ENCODE results near the gene PPP1R9A.
A peak's percentile ranks its signal among the peaks of the same experiment; 100 is the strongest.
"Not testable (repeated sequence)": the region's sequence is repeated elsewhere in the genome, so short reads cannot be mapped to it uniquely, and the experiment has no call there.

Gene PPP1R9A

DNA sequence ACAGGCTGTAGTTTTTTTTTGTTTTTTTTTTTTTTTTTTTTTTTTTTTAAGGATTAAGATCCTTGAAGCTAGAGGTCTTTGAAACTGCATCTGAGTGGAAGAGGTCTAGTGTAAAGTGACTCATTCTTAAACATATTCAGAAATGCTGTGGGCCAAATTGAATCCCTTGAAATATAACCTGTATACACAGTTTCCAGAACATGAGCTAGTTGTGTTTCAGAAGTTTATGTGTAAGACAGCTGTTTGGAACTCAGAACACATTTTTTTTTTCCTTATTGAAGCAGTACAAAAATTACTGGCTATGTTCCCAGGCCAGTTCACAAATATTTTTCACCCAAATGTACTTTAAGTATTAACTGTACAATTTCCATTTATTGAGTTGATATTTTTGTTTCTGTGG lies 67.9 kb downstream of the PPP1R9A start:
- DNase-seq (ENCODE audit: low spot score), result no peak

DNA sequence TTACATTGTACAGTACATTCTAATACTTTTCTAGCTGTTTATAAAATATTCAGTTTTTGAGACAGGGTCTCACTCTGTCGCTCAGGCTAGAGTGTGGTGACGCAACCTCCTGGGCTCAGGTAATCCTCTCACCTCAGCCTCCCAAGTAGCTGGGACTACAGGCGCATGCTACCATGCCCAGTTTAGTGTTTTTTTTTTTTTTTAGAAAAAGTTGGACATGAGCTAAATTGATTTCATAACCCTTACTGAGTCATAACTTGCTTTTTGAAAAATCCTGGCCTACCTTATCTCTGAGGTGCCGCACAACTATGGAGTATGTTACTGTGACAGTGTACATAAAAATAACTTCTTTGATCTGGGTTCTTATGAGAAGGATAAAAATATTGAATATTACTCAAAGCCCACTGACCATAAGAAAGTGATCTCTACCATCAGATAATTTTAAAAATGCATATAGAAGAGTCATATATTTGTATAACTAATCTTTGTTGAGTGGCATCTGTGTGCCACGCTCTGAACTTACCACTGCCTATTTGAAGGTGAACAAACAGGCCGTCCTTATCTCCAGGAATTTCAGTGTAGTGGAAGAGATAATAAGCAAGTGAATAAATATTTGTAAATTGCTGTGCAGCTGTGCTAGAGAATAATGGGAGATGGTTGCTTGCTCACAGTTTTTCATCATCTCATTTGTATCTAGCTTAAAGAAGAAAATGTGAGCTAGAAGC lies 73.2 kb downstream of the PPP1R9A start:
- DNase-seq (ENCODE audit: low spot score), result no peak

DNA sequence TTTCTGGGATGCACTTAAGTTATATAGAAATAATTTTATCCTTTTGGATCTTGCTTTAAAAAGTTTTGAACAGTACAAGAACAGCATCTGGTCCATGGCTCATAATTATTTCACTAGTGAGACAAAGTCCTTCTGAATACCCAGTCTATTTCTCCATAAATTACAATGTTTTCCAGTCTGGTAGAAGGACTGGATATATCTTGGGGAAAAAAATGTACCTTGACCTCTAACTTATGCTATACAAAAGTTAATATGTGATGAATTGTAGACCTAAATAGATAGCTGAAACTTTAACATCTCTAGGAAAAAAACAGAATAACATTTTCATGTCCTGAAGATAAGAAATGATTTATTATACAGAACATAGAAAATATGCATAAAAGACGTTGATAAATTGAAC lies 88.5 kb downstream of the PPP1R9A start:
- DNase-seq (ENCODE audit: low spot score), result no peak

DNA sequence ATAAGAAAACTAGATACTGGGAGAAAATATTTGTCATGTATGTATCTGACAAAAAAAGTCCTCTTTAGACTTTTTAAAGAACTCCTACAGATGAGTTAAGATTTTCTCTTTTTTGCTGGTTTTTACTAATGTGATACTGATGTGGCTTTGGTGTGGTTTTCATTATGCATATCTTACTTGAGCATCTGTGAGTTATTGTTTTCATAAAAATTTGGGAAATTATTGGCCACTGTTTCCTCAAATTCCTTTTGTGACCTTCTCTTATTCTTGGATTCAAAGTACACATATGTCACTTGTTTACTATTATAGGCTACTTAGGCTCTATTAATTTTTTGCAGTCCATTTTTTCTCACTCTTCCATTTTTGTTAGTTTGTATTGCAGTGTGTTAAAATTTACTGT lies 89.0 kb downstream of the PPP1R9A start:
- no peak for DNase-seq (ENCODE audit: low spot score)

DNA sequence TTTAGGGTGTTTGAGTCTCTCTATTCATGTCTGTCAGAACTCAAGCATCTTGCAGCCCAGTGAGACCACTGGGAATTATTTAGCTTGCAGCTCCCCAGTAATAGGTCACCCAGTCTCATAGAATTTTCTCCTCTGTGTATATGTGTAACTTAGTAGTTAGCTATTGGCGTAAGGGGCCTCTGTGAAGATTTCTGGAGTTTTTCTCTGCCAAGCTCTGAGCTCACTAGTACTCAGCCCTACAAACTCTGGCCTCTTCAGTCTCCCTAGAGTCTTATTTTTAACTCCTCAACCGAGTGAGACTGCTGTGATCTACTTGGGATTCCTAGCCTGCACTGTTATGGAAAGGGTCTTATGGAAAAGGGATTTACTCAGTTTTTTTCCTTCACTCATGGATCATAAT lies 90.2 kb downstream of the PPP1R9A start:
- DNase-seq (ENCODE audit: low spot score), result no peak

DNA sequence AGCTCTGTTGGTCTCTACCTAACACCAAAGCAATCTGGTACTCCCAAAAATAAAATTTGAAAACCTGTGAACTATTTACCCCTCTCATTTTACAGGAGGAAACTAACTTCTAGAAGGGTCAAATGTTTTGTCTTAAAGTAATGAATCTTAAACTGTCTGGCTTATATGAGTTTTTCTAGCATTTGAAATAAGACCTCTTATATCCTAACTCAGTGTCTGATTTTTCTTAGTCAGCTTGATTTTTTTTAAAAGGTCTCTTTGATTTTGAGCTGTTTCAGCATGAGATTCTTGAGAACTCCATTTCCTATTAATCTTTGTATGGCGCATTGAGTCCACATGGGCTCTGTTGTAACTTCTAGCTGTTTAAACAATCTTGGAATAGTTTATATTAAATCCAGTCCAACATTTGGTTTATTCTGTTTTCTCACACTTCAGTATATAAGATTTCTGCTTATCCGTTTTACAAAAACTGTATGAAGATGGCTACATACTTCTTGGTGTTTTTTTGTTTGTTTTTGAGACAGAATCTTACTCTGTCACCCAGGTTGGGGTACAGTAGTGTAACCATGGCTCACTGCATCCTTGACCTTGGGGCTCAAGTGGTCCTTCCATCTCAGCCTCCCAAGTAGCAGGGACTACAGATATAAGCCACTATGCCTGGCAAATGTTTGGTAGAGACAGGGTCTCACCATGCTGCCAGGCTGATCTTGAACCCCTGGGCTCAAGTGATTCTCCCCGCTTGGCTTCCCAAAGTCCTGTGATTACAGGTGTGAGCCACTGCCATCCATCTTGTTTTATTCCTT lies 91.1 kb downstream of the PPP1R9A start:
- DNase-seq (ENCODE audit: low spot score), result no peak

DNA sequence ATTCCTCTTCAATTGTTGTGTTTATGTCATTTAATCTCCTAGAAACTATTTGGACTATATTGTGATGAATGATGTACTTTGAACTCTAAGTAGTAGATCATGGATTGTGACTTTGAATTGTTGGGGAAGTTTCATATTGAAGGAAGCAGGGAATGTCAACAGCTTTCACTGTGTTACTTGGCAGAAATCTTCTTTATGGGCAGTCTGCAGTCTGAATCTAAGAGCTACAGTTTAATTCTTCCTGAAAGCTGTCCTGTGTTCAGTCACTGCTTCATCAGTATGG lies 91.6 kb downstream of the PPP1R9A start:
- no peak for DNase-seq (ENCODE audit: low spot score)

DNA sequence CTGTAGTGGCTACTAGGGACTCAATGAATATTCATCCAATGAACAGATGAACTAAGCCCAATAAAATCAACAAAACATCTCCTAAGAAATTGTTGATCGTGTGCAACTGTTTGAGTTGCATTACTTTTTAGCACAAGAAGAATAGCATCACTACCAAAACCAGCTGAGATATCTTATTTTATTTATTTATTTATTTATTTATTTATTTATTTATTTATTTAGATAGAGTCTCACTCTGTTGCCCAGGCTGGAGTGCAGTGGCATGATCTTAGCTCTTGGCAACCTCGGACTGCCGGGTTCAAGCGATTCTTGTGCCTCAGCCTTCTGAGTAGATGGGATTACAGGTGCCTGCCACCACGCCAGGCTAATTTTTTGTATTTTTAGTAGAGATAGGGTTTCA lies 92.2 kb downstream of the PPP1R9A start:
- DNase-seq (ENCODE audit: low spot score), result not testable (repeated sequence)

DNA sequence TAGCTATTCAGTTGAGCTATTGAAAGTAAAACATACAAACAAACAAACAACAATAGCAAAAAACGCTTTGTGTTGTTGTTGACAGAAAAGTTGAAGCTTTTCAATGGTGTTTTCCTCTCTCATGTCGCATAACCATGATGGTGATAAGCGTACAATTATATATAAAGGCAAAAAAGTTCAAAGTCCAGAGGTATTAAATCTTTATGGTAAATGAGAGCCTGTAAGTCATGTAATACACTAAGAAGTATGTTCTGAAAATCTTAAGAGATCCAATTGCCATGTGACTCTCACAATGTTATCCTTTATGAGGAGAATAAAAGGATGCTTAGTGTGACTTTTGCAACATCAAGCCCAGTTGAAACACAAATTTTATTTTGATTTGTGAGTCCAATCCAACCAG lies 93.9 kb downstream of the PPP1R9A start:
- DNase-seq (ENCODE audit: low spot score), result no peak

DNA sequence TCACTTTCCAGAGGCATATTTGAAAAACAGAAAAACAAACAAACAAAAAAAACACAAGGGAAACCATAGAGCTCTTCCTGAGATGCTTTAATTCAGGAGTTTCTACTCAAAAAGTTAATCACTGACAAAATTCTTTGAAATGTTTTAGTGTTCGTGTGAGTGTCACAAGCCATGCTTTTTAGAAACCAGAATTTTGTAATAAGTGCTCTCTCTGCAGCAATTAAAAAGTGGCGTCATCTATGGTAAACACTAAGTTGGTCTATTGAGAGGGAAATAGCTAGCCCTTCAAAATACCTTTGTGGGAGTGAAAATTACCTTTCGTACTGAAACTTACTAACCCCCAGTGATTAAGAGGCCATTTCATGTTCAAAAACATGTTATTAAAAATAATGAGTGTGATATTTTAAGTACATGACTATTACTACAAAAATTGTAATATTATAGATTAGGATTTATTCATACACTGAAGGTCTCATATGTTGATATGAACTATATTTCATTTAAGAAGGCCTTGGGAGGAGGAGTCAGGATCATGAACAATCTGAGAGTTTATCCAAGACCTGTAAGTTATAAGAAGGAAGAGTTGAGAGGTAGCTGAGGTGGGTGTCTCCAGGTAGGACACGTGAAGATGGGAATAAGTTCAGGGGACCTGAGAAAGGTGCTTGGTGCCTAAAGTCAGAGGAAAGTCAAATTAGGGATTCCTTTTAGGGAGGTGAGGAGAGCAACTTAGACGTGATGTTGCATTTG lies 94.6 kb downstream of the PPP1R9A start:
- no peak for DNase-seq (ENCODE audit: low spot score)

DNA sequence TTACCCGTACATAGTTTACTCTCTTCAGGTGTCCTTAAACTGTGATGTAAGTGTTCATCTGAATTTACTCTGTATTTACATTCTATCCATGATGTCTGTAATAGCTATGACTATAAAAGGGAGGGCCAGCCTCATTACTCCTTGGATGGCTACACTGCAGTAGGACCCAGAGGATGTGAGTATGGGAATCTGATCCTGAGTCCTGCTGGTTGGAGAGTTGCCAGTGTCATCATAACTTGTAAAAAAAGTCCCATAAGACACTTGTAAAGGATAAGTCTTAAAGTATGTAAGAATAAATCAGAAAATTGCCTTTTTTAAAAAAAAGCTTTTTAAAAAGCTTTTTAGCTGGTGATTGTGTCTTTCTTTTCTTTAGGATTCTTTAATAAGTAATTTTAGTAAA lies 95.4 kb downstream of the PPP1R9A start:
- DNase-seq (ENCODE audit: low spot score), result no peak

DNA sequence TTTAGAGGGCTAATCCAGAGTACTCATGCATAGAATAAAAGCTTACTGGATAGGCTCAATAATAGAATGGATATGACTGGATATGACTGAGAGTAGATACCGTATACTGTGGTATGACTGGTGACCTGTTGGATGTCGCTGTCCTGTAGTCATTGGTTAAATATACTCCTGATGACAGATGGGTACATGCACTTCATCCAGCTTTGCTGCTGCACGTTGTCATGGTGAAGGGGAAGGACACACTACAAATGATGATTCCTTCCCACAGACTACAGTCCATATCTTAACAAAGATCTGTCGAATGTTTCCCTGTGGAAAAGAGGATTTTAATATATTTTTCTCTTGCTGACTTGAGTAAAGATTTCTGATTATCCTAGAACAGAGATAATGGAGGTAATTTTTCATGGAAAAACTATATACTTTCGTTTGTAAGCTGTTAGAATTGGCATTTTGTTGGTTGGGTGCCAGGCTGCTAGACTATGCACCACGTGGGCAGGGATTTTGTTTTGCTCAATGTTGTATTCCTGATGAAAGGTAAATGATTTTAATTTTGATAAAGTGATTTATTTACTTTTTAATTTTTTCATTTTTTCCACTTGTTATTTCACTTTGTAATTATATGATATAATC lies 97.3 kb downstream of the PPP1R9A start:
- peak; percentile 40 for DNase-seq (ENCODE audit: low spot score)

DNA sequence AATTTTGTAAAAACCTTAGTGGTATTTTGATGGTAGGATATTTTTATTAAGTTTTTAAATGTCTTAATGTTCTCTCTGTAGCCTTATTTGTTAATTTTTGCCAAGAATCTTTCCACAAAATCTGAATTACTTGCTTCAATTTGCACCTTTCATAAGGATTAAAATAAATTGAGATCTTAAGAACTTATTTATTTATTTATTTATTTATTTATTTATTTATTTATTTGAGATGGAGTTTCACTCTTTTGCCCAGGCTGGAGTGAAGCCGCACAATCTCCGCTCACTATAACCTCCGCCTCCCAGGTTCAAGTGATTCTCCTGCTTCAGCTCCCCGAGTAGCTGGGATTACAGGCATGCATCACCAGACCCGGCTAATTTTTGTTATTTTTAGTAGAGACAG lies 98.6 kb downstream of the PPP1R9A start:
- no peak for DNase-seq (ENCODE audit: low spot score)

DNA sequence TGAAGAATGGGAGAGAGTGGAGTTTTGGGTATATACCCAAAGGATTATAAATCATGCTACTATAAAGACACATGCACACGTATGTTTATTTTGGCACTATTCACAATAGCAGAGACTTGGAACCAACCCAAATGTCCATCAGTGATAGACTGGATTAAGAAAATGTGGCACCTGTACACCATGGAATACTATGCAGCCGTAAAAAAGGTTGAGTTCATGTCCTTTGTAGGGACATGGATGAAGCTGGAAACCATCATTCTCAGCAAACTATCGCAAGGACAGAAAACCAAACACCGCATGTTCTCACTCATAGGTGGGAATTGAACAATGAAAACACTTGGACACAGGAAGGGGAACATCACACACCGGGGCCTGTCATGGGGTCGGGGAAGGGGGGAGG lies 101.4 kb downstream of the PPP1R9A start:
- DNase-seq (ENCODE audit: low spot score), result not testable (repeated sequence)

DNA sequence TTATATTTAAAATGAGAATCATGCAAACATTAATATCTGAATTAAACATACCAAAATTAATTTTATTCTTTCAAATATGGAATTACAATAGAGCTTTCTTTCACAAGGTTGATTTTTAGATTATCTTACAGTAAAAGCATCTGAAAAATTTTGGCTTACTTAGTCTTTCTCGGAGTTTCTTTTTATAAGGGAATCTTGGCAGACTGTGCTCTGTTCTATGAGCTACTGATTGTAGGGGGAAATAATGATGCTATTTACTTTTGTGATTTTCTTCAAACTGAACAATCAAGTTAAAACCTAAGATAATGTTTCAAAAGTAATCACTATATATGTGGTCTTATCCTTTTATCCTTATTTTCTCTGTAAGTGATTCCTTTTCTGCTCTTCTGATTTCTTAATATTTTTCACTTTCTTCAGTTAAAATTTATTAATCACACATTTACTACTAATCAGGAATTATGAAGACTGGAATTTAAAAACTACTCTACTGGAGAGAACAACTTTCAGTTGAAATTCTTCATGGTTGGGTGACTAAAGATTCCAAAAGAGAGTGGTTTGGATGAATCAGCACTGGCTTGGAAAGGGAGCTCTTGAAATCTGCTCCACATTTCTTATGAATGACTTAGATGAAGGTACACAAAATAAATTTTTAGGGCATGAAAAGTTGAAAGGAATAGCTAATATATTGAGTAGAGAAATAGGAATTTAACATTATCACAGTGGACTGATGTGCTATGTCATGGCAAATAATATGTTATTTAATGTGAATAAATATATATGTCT lies 103.9 kb downstream of the PPP1R9A start:
- DNase-seq (ENCODE audit: low spot score), result no peak

DNA sequence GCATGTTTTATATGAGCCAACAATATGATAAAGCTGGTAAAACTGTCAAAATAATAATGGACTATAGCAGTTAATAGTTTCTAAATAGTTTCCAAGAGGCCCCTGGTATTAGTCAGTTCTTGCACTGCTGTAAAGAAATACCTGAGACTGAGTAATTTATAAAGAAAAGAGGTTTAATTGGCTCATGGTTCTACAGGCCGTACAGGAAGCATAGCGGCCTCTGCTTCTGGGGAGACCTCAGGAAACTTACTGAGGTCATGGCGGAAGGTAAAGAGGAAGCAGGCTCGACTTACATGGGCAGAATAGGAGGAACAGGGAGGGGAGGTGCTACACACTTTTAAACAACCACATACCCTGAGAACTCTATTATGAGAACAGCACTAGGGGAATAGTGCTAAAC lies 104.6 kb downstream of the PPP1R9A start:
- no peak for DNase-seq (ENCODE audit: low spot score)

DNA sequence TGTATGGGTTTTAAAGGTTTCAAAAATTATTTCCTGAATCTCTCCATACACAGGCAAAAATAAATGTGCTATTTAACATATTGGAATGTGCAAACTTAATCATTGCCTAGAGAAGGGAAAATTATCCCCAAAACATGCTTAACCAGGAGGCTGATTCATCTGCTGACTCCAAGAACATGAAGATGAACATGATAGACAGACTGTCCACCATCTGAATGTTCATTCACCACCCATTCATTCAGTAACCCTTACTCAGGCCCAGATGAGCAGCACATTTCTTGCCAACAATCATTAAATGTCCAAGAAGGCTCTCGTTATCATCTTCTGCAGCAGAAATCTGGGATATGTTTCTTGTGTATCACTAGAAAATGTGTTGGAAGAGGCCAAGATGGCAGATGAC lies 110.6 kb downstream of the PPP1R9A start:
- no peak for DNase-seq (ENCODE audit: low spot score)

DNA sequence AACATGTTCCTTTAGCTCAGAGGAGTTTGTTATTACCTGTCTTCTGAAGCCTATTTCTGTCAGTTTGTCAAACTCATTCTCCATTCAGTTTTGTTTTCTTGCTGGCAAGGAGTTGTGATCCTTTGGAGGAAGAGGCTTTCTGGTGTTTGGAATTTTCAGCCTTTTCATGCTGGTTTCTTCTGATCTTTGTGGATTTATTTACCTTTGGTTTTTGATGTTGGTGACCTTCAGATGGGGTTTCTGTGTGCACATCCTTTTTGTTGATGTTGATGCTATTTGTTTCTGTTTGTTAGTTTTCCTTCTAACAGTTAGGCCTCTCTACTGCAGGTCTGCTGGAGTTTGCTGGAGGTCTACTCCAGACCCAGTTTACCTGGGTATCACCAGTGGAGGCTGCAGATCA lies 118.6 kb downstream of the PPP1R9A start:
- DNase-seq (ENCODE audit: low spot score), result no peak

DNA sequence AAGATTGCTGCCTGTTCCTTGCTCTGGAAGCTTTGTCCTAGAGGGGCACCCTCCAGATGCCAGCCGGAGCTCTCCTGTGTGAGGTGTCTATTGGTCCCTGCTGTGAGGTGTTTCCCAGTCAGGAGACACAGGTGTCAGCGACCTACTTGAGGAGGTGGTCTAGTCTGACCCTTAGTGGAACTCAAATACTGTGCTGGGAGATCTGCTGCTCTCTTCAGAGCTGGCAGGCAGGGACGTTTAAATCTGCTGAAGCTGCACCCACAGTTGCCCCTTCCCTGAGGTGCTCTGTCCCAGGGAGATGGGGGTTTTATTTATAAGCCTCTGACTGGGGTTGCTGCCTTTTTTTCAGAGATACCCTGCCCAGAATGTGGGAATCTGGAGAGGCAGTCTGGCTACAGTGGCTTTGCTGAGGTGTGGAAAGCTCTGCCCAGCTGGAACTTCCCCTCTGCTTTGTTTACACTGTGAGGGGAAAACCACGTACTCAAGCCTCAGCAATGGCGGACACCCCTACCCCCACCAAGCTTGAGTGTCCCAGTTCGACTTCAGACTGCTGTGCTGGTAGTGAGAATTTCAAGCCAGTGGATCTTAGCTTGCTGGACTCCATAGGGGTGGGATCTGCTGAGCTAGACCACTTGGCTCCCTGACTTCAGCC lies 119.2 kb downstream of the PPP1R9A start:
- DNase-seq (ENCODE audit: low spot score), result no peak

DNA sequence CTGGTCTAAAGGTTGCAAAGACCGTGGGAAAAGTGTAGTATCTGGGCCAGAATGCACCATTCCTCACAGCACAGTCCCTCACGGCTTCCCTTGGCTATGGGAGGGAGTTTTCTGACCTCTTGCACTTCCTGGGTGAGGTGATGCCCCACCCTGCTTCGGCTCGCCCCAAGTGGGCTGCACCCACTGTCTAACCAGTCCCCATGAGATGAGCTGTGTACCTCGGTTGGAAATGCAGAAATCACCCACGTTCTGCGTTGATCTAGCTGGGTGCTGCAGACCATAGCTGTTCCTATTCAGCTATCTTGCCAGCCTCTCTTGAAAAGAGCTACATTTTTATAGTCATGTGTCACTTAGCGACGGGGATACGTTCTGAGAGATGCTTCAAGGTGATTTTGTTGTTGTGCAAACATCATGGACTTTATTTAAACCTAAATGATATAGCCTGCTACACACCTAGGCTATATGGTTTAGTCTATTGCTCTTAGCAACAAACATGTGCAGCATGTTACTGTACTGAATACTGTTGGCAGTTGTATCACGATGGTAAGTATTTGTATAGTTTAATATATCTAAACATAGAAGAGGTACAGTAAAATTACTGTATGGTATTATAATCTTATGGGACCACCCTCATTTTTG lies 120.0 kb downstream of the PPP1R9A start:
- DNase-seq (ENCODE audit: low spot score), result no peak

DNA sequence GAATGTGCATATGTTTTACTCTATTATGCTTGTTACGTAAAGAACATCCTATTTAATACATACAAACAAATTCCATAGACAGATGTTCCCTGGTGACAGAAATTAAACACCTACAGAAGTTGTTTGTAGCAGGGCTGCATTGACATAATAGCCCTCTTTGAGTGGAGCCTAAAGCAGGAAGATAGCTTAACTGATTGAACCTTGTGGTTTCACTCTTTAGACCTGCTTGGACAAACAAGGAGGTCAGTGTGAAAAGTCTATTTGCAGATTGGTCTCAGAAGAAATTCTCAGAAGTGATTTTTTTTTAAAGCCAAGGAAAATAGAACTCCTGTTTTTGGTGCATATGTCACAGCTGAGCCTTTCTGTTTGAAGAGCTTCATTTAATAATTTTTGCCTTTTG lies 121.3 kb downstream of the PPP1R9A start:
- no peak for DNase-seq (ENCODE audit: low spot score)
